Stimulated activated CD8-positive, alpha-beta memory T cell treated with anti-CD3 and anti-CD28 coated beads, Interleukin-4, amount 100 ng/mL, for 1 hour (primary cell): ENCODE data around the gene PLEK.
A peak's percentile ranks its signal among the peaks of the same experiment; 100 is the strongest.
"Not testable (repeated sequence)": the region's sequence is repeated elsewhere in the genome, so short reads cannot be mapped to it uniquely, and the experiment has no call there.

Source experiments
- DNase-seq, 2 donors: peaks; one replicate each; pipeline ENCODE4 v3.0.0-alpha.2; 2020; ENCODE audit warnings: low read depth in 2 of 2, low spot score in 1 of 2

PLEK gene

DNA sequence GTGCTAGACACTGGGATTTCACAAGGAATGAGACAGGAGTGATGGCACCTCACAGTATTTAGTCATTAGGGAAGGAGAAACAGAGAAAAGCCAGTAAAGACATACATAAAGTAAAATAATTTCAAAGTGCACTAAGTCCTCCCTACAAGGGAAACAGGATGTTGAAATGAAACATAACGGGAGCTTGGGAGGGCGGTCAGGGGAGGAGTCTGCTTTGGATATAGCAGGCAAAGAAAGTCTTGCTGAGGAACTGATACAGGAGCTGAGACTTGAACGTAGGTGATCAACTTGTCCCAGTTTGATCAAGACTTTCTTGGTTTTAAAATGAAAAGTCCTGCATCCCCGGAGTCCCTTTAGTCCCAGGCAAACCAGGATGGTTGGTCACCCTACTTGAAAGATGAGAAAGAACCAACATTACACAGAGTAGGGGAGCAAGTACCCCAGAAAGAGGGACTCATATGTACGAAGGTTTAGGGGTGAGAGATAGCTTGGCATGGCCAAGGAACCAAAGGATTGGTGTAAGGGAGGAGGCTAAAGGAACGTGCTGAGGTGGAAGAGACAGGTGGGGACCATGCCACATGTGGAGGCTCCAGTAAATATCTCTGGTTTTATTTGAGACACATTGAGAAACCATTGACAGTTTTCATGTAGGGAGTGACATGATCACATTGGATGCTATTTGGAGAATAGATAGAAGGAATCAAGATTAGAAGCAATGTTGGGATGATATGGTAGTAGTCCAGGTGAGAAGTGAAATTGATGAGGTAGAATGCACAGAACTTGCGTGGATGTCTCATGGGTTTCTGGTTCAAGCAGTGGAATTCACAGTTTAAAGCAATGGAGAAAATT lies 73.6 kb downstream of the PLEK start:
- no peak for DNase-seq

DNA sequence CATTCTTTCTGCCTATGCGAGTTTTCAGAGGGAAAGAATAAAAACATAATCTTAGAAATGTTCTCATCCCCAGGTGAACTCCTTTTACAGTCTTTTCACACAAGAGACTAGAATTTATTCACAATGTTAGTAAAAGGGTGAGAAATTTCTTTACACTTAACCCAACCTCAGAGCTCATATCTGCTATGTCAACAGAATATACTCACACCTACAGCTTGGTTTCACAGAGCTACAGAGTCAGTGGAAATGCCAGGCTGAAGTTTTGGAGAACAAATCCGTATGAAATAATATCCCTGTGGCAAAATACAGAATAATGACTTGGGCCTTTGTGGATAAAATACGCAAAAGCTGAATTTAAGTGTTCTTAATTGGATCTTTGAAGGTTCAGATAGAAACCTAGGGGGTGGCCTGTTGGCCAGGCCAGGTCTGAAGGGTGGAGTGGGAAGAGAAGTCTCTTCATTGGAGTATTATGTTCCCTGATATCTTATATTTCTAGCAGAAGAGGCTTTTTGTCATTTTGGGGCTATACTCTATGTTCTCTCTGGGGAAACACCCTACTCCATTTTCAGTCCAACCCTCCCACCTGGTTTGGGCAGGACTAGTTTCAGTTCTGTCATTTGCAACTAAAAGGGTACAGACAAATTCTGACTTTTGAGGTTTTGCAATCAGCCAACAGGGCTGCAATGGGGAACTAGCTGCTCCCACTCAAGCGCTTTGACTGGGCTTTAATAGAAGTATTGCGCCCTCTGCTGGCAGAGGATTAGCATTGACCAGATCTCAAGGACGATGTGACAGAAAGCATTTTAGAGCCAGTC lies 76.3 kb downstream of the PLEK start:
- DNase-seq = peak; percentile 67 to 73

DNA sequence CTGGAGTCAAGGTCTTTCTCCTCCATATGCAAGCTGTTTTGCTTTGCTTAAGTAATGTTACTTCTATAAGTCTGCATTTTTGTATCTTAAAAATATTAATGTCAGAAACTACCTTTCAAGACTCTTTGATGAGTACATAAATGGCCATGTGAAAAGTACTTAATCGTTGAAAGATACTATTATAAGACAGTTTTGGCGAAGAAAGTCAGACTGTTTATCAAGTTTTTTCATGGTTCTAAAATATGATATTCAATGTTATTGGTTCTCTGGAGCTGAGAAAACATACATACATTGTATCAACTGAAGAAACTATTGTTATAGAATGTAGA lies 76.9 kb downstream of the PLEK start:
- DNase-seq = no peak

DNA sequence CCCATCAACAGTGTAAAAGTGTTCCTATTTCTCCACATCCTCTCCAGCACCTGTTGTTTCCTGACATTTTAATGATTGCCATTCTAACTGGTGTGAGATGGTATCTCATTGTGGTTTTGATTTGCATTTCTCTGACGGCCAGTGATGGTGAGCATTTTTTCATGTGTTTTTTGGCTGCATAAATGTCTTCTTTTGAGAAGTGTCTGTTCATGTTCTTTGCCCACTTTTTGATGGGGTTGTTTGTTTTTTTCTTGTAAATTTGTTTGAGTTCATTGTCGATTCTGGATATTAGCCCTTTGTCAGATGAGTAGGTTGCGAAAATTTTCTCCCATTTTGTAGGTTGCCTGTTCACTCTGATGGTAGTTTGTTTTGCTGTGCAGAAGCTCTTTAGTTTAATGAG lies 81.3 kb downstream of the PLEK start:
- DNase-seq = not testable (repeated sequence)
